Rectal smooth muscle tissue (tissue), 1 donor: ENCODE data around the gene FAM81A.
"Not testable (repeated sequence)": the region's sequence is repeated elsewhere in the genome, so short reads cannot be mapped to it uniquely, and the experiment has no call there.

Experiments used
- H3K27ac ChIP-seq: one replicate; pipeline ENCODE4 v1.7.0; 2013; ENCODE audit warnings: low read depth, low read length, inconsistent platforms
- H3K27me3 ChIP-seq: one replicate; pipeline ENCODE4 v1.7.0; 2013; ENCODE audit warnings: low read length; ENCODE audit not compliant: control insufficient read depth, insufficient read depth
- H3K36me3 ChIP-seq: one replicate; pipeline ENCODE4 v1.7.0; 2013; ENCODE audit warnings: low read length; ENCODE audit not compliant: control insufficient read depth, insufficient read depth
- H3K4me1 ChIP-seq: one replicate; pipeline ENCODE4 v1.7.0; 2013; ENCODE audit warnings: low read length; ENCODE audit not compliant: control insufficient read depth, insufficient read depth
- H3K4me3 ChIP-seq: one replicate; pipeline ENCODE4 v1.7.0; 2013; ENCODE audit warnings: low read length
- H3K9ac ChIP-seq: one replicate; pipeline ENCODE4 v1.7.0; 2013; ENCODE audit warnings: low read length

FAM81A gene

GRCh38 chr15:59405079-59405478, 32.9 kb upstream of the FAM81A start:
- Histone ChIP-seq H3K9ac (no peak overlapping the region), H3K36me3 (no peaks in the 10 kb centered on the region), H3K27me3 (no peaks in the 10 kb centered on the region), H3K4me3 (no peak overlapping the region), H3K4me1 (no peaks in the 10 kb centered on the region), H3K27ac (no peak overlapping the region)

GRCh38 chr15:59406446-59406845, 31.5 kb upstream of the FAM81A start:
- Histone ChIP-seq H3K36me3 (no peaks in the 10 kb centered on the region), H3K27ac (no peak overlapping the region), H3K9ac (no peak overlapping the region), H3K4me1 (no peaks in the 10 kb centered on the region), H3K4me3 (no peak overlapping the region), H3K27me3 (no peaks in the 10 kb centered on the region)

GRCh38 chr15:59407946-59408345, 30.0 kb upstream of the FAM81A start:
- Histone ChIP-seq H3K4me1 (no peaks in the 10 kb centered on the region), H3K27ac (no peak overlapping the region), H3K36me3 (no peaks in the 10 kb centered on the region), H3K27me3 (no peaks in the 10 kb centered on the region), H3K9ac (no peak overlapping the region), H3K4me3 (no peak overlapping the region)

GRCh38 chr15:59410391-59410896, 27.5 kb upstream of the FAM81A start:
- H3K27me3 ChIP-seq = no peaks in the 10 kb centered on the region
- H3K36me3 ChIP-seq = no peaks in the 10 kb centered on the region
- H3K4me3 ChIP-seq = no peak overlapping the region
- H3K9ac ChIP-seq = no peak overlapping the region
- H3K4me1 ChIP-seq = no peaks in the 10 kb centered on the region
- H3K27ac ChIP-seq = no peak overlapping the region

- Histone ChIP-seq H3K27ac (no peak overlapping the region), H3K36me3 (no peaks in the 10 kb centered on the region), H3K9ac (no peak overlapping the region), H3K4me1 (no peaks in the 10 kb centered on the region), H3K4me3 (no peak overlapping the region), H3K27me3 (no peaks in the 10 kb centered on the region)
Measured at GRCh38 chr15:59413577-59413976, 24.4 kb upstream of the FAM81A start.

GRCh38 chr15:59416816-59417215, 21.2 kb upstream of the FAM81A start:
- Histone ChIP-seq H3K27ac (no peak overlapping the region), H3K4me3 (no peak overlapping the region), H3K27me3 (no peaks in the 10 kb centered on the region), H3K4me1 (no peaks in the 10 kb centered on the region), H3K9ac (no peak overlapping the region), H3K36me3 (no peaks in the 10 kb centered on the region)

DNA sequence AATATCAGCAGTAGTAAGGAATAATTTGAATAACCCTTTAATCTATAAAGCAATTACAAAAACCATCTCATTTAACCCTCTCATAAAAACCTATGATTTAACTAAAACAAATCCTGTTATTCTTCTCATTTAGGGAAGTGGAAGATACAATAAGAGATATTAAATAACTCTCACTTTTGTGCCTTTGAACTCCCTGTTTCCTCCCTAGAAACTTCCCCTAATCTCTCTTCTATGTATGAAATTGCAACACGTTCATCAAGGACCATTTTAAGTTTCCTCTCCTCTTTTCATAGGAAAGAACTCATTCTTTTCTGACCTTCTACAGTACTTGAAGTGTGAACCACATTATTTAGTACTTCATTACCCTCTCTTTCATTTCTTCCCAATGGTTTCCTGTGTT, 18.8 kb upstream of the FAM81A start:
- Histone ChIP-seq H3K27ac (no peak overlapping the region), H3K4me1 (no peaks in the 10 kb centered on the region), H3K36me3 (no peaks in the 10 kb centered on the region), H3K4me3 (no peak overlapping the region), H3K9ac (no peak overlapping the region), H3K27me3 (no peaks in the 10 kb centered on the region)

GRCh38 chr15:59420108-59420507, 17.9 kb upstream of the FAM81A start:
- Histone ChIP-seq H3K4me3 (no peak overlapping the region), H3K27ac (no peak overlapping the region), H3K4me1 (no peaks in the 10 kb centered on the region), H3K9ac (no peak overlapping the region), H3K27me3 (no peaks in the 10 kb centered on the region), H3K36me3 (no peaks in the 10 kb centered on the region)

- no peak overlapping the region for H3K4me3 ChIP-seq
Measured at GRCh38 chr15:59420986-59421618, 16.9 kb upstream of the FAM81A start.

GRCh38 chr15:59424616-59425015, 13.4 kb upstream of the FAM81A start:
- Histone ChIP-seq H3K4me1 (no peaks in the 10 kb centered on the region), H3K4me3 (no peak overlapping the region), H3K27ac (no peak overlapping the region), H3K36me3 (no peaks in the 10 kb centered on the region), H3K9ac (no peak overlapping the region), H3K27me3 (no peaks in the 10 kb centered on the region)

More at GRCh38 chr15:59420986-59421618, 16.9 kb upstream of the FAM81A start:
- no peaks in the 10 kb centered on the region for H3K36me3 ChIP-seq
- no peaks in the 10 kb centered on the region for H3K4me1 ChIP-seq
- no peak overlapping the region for H3K9ac ChIP-seq
- no peak overlapping the region for H3K27ac ChIP-seq
- no peaks in the 10 kb centered on the region for H3K27me3 ChIP-seq

DNA sequence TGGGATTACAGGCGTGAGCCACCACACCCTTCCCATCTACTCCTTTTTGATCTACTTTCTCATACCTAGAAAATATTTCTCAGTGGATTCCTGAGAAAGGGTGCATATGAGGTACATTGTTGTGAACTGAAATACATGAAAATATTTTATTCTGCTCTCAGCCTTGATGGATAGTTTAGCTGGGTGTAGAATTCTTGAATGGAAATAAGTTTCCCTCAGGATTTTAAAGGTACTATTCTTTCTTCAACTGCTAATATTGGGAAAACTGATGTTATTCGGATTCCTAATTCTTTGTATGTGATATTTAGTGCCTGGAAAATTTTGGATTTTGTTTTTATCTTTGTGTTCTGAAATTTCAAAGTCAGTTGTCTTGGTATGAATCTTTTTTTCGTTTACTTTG, 9.1 kb upstream of the FAM81A start:
- H3K27me3 ChIP-seq, H3K36me3 ChIP-seq, H3K4me1 ChIP-seq, H3K27ac ChIP-seq, H3K4me3 ChIP-seq, H3K9ac ChIP-seq: not testable (repeated sequence)

DNA sequence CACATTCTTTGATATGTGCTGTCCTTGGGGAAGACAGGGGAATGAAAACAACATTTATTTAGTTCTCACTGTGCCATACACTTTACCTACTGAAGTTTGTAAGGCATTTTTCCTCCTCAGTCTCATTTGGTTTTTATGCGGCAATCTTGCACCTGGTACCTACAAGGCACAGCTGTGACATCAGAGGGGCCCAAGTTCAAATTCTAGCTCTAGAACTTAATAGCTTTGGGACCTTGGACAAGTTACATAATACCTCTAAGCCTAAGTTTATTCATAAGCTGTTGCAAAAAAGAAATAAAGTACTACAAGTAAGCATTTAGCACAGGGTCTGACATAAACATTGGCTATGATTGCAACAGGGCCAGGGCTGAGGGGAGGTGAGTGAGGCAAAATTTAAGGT, 5.6 kb upstream of the FAM81A start:
- peaks cover 2% of the 10 kb centered on the region for H3K27me3 ChIP-seq
- no peak overlapping the region for H3K9ac ChIP-seq
- no peak overlapping the region for H3K4me3 ChIP-seq
- H3K27ac ChIP-seq = no peak overlapping the region
- peaks cover 4% of the 10 kb centered on the region for H3K4me1 ChIP-seq
- H3K36me3 ChIP-seq = no peaks in the 10 kb centered on the region

DNA sequence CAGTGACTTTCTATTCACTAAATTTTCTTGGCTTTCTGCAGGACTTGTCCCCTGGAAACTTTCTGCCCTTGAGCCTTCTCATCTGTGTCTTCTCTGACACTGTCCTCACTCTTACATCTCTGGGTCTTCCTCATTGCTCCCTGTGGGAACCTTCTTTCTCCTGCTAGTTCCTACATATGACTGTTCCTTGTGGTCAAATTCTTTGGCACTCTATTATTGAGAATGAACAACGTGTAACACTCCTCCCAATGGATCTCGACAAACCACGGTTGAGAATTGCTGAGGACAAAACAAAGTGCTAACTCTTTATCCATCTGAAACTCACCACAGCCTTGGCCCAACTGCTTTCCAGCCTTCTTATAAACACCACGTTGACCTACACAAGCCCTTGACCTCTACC, 3.5 kb upstream of the FAM81A start:
- Histone ChIP-seq H3K27ac (no peak overlapping the region), H3K36me3 (no peaks in the 10 kb centered on the region), H3K4me1 (peaks cover 5% of the 10 kb centered on the region), H3K9ac (no peak overlapping the region), H3K4me3 (no peak overlapping the region), H3K27me3 (peaks cover 3% of the 10 kb centered on the region)
